SK-N-SH (cell line): ENCODE results near the gene SYNGR1. TPM values are rescaled to one million over a fixed set of nuclear protein-coding genes. Genes with fewer than 3 reads are reported as not detected.

ENCODE experiments used
- CTCF ChIA-PET: fragments of 300-600, 350-600 bp; formaldehyde crosslinking; extraction: SDS; loops from one replicate; lab custom pipeline; 2021; lab: Yijun Ruan, JAX
- POLR2A ChIA-PET: fragments of 350-600 bp; sonication (Branson Sonifier 250); formaldehyde crosslinking; extraction: SDS; loops from one replicate; lab custom pipeline; 2020; ENCODE audit warnings: antibody characterized with exemption, inconsistent platforms; lab: Yijun Ruan, JAX
- DNase-seq: peaks from one replicate; pipeline ENCODE4 v3.0.0; 2012
- H2AFZ ChIP-seq: fragments of 200-600 bp; sonication (generic); 2 replicates; pipeline ENCODE4 v1.8.1; 2016; ENCODE audit warnings: antibody characterized with exemption, mild to moderate bottlenecking, low read depth
- H3F3A ChIP-seq: fragments of 200-600 bp; sonication (generic); replicated peaks from 2 replicates; pipeline ENCODE3; 2016; ENCODE audit warnings: antibody characterized with exemption, mild to moderate bottlenecking; ENCODE audit not compliant: insufficient read depth
- H3K27ac ChIP-seq, 2 experiments: fragments of 200-500 bp in 1 of 2; fragments of 200-600 bp in 1 of 2; sonication (Bioruptor generic) in 1 of 2; sonication (generic), shearing (Covaris generic) in 1 of 2; 2 replicates each; pipeline versions ENCODE4 v1.5.1 to v1.6.1; 2014 to 2016; ENCODE audit warnings: low read depth in 2 of 2, inconsistent platforms in 1 of 2, low read length in 1 of 2, mild to moderate bottlenecking in 1 of 2, mixed read lengths in 1 of 2
- H3K27me3 ChIP-seq: fragments of 200-600 bp; sonication (generic), shearing (Covaris generic); 2 replicates; pipeline ENCODE4 v1.6.1; 2016; ENCODE audit warnings: mixed run types; ENCODE audit not compliant: insufficient read depth
- H3K36me3 ChIP-seq, 2 experiments: fragments of 200-500 bp in 1 of 2; fragments of 200-600 bp in 1 of 2; sonication (Bioruptor generic) in 1 of 2; sonication (generic) in 1 of 2; replicated peaks in 1 of 2; 2 replicates each; pipeline versions ENCODE3 to v1.5.1; 2014 to 2016; ENCODE audit warnings: low read length in 1 of 2, mild to moderate bottlenecking in 1 of 2; ENCODE audit not compliant: insufficient read depth in 2 of 2, control insufficient read depth in 1 of 2
- H3K4me1 ChIP-seq, 2 experiments: fragments of 200-500 bp in 1 of 2; fragments of 200-600 bp in 1 of 2; sonication (Bioruptor generic) in 1 of 2; sonication (generic), shearing (Covaris generic) in 1 of 2; 2 replicates each; pipeline versions ENCODE4 v1.5.1 to v1.6.1; 2014 to 2016; ENCODE audit warnings: low read depth in 1 of 2, low read length in 1 of 2, mixed run types in 1 of 2; ENCODE audit not compliant: insufficient read depth in 2 of 2, control insufficient read depth in 1 of 2
- H3K4me2 ChIP-seq: fragments of 200-600 bp; sonication (generic), shearing (Covaris generic); 2 replicates; pipeline ENCODE4 v1.6.1; 2017; ENCODE audit warnings: mixed run types
- H3K4me3 ChIP-seq, 2 experiments: fragments of 200-500 bp in 1 of 2; fragments of 200-600 bp in 1 of 2; sonication (Bioruptor generic) in 1 of 2; sonication (generic), shearing (Covaris generic) in 1 of 2; 2 replicates each; pipeline versions ENCODE4 v1.5.1 to v1.8.1; 2014 to 2016; ENCODE audit warnings: low read depth in 2 of 2, inconsistent platforms in 1 of 2, low read length in 1 of 2, mild to moderate bottlenecking in 1 of 2, mixed read lengths in 1 of 2, moderate library complexity in 1 of 2
- H3K79me2 ChIP-seq: fragments of 200-600 bp; sonication (generic); 2 replicates; pipeline ENCODE4 v1.8.1; 2017; ENCODE audit warnings: mild to moderate bottlenecking; ENCODE audit not compliant: insufficient read depth
- H3K9ac ChIP-seq: fragments of 200-600 bp; sonication (generic); 2 replicates; pipeline ENCODE4 v1.6.1; 2017; ENCODE audit warnings: mixed run types
- H3K9me2 ChIP-seq: fragments of 200-600 bp; sonication (generic); 2 replicates; pipeline ENCODE4 v1.6.1; 2017; ENCODE audit warnings: mixed run types
- H3K9me3 ChIP-seq: fragments of 200-600 bp; sonication (generic); 2 replicates; pipeline ENCODE4 v1.6.1; 2017; ENCODE audit warnings: mixed run types, mild to moderate bottlenecking, moderate library complexity
- H4K20me1 ChIP-seq: fragments of 200-600 bp; sonication (generic); 2 replicates; pipeline ENCODE4 v1.6.1; 2017; ENCODE audit warnings: mild to moderate bottlenecking, mixed run types; ENCODE audit not compliant: insufficient read depth
- ELF1 ChIP-seq: IDR thresholded peaks from 2 replicates; pipeline ENCODE4 v1.4.0; 2012
- EP300 ChIP-seq, 2 experiments: IDR thresholded peaks; 2 replicates each; pipeline versions ENCODE4 v1.4.0 to v1.6.1; 2012; ENCODE audit warnings: borderline replicate concordance in 1 of 2, low read depth in 1 of 2, low read length in 1 of 2
- FOXJ3 ChIP-seq: sonication (generic); formaldehyde crosslinking; IDR thresholded peaks from 2 replicates; pipeline ENCODE4 v1.5.1; 2020; ENCODE audit warnings: mild to moderate bottlenecking, missing genetic modification reagents
- GABPA ChIP-seq: IDR thresholded peaks from 2 replicates; pipeline ENCODE4 v1.4.0; 2012; ENCODE audit warnings: low read depth, mild to moderate bottlenecking
- RXRA ChIP-seq: IDR thresholded peaks from 2 replicates; pipeline ENCODE4 v1.4.0; 2012; ENCODE audit warnings: low read depth, mild to moderate bottlenecking, borderline replicate concordance
- YY1 ChIP-seq: IDR thresholded peaks from 2 replicates; pipeline ENCODE4 v1.4.0; 2012; ENCODE audit warnings: low read depth, mild to moderate bottlenecking
- WGBS: methylation state at CpG from one replicate; pipeline ENCODE4 v1.1.6; 2017; ENCODE audit warnings: low lambda C conversion rate; 5-methylcytosine and 5-hydroxymethylcytosine counted together
- polyA plus RNA-seq, 3 experiments: library from polyadenylated mRNA; depleted of rRNA; stranded (reverse); fragments of >200 nt; gene quantifications; 2 replicates each; pipeline ENCODE4 v1.2.3, GENCODE V29; 2012
- TF ChIP-seq, protein P1 (sequence below): fragments of 200-600 bp; sonication (generic); IDR thresholded peaks from 2 replicates; pipeline ENCODE4 v1.6.1; 2017; ENCODE audit warnings: antibody characterized with exemption, mild to moderate bottlenecking, moderate library complexity
- TF ChIP-seq, protein P2 (sequence below): fragments of 150-350 bp; IDR thresholded peaks from 2 replicates; pipeline ENCODE4 v1.6.1; 2016; ENCODE audit warnings: mild to moderate bottlenecking, low read depth, low read length
- TF ChIP-seq, protein P3 (sequence below): IDR thresholded peaks from 2 replicates; pipeline ENCODE4 v1.4.0; 2012; ENCODE audit warnings: low read depth, borderline replicate concordance

Gene SYNGR1
- polyA plus RNA-seq, 1 of the 3 experiments (the other 2 are of a cell fraction) = 18.7 TPM

DNA sequence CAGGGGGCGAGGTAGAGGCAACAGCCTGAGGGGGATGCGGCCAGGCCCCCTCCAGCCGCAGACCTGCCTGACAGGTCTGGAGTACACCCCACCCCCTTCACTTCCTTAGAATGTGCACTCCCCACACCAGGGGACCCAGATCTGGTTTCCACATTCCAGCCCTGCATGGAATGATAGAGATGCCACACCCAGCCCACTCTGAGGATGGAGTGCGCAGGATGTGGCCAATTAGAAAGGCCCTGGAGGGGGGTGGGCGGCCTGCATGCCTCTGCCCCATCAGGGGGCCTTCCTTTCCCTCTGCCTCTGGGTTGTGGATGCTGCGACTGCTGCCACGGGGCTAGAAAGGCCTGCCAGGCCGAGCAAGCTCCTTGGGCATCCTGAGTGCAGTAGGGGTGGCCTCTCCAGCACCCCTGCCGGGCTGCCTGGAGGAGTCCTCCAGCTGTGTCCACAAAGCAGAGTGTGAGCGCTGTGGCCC is 78.8 kb downstream of the SYNGR1 start:
- Histone ChIP-seq H4K20me1 (no peaks in the 10 kb centered on the region), H3K4me3 (no peak overlapping the region), H3K4me2 (no peak overlapping the region), H3K79me2 (no peaks in the 10 kb centered on the region), H3K27ac (no peak overlapping the region), H3K9me3 (no peaks in the 10 kb centered on the region), H3F3A (no peaks in the 10 kb centered on the region), H2AFZ (no peak overlapping the region), H3K9me2 (no peaks in the 10 kb centered on the region), H3K9ac (no peak overlapping the region), H3K36me3 (peaks cover 0 to 9% of the 10 kb centered on the region in 2 experiments)
- POLR2A ChIA-PET = no interaction called here
- CTCF ChIA-PET = no interaction called here
- no peak for DNase-seq
- no peak for TF ChIP-seq ELF1
- TF ChIP-seq, all 33 proteins: peak for 0
- peaks cover 0 to 4% of the 10 kb centered on the region in 2 experiments; a peak in 2 of 4 replicates for H3K4me1 ChIP-seq
- WGBS = no CpG with 5 or more reads among the region's 10 CpGs
- H3K27me3 ChIP-seq = no peaks in the 10 kb centered on the region

DNA sequence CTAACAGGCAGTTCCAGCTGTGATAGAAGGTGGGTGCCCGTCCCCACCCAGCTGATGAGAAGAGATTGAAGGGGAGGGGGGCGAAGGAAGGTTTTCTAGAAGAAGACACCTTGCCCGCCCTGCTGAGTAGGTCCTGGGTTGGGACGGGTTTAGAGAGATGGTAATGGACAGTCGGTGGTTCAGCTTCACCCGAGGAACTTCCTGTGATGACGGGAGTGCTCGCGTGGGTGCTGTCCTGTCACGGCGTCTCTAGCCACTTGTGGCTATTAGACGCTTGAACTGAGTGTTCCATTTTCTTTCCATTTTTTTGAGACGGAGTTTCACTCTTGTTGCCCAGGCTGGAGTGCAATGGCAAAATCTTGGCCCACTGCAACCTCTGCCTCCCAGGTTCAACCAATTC is 79.4 kb downstream of the SYNGR1 start:
- TF ChIP-seq GABPA (no peak), FOXJ3 (CRISPR knock-in tag) (no peak), RXRA (no peak), EP300 (IDR thresholded peaks at IDR 0.05; ENCODE audit: borderline replicate concordance in 1 of 2, low read depth in 1 of 2, low read length in 1 of 2) (no peak), YY1 (no peak)
- TF ChIP-seq, protein P1, sequence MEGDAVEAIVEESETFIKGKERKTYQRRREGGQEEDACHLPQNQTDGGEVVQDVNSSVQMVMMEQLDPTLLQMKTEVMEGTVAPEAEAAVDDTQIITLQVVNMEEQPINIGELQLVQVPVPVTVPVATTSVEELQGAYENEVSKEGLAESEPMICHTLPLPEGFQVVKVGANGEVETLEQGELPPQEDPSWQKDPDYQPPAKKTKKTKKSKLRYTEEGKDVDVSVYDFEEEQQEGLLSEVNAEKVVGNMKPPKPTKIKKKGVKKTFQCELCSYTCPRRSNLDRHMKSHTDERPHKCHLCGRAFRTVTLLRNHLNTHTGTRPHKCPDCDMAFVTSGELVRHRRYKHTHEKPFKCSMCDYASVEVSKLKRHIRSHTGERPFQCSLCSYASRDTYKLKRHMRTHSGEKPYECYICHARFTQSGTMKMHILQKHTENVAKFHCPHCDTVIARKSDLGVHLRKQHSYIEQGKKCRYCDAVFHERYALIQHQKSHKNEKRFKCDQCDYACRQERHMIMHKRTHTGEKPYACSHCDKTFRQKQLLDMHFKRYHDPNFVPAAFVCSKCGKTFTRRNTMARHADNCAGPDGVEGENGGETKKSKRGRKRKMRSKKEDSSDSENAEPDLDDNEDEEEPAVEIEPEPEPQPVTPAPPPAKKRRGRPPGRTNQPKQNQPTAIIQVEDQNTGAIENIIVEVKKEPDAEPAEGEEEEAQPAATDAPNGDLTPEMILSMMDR = no peak
- TF ChIP-seq, protein P2, sequence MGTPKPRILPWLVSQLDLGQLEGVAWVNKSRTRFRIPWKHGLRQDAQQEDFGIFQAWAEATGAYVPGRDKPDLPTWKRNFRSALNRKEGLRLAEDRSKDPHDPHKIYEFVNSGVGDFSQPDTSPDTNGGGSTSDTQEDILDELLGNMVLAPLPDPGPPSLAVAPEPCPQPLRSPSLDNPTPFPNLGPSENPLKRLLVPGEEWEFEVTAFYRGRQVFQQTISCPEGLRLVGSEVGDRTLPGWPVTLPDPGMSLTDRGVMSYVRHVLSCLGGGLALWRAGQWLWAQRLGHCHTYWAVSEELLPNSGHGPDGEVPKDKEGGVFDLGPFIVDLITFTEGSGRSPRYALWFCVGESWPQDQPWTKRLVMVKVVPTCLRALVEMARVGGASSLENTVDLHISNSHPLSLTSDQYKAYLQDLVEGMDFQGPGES = no peak
- TF ChIP-seq, protein P3, sequence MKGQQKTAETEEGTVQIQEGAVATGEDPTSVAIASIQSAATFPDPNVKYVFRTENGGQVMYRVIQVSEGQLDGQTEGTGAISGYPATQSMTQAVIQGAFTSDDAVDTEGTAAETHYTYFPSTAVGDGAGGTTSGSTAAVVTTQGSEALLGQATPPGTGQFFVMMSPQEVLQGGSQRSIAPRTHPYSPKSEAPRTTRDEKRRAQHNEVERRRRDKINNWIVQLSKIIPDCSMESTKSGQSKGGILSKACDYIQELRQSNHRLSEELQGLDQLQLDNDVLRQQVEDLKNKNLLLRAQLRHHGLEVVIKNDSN = no peak
- POLR2A ChIA-PET = no interaction called here
- no peak overlapping the region for H3K4me3 ChIP-seq
- no peak overlapping the region for H3K4me2 ChIP-seq
- H3K9me3 ChIP-seq = no peaks in the 10 kb centered on the region
- CTCF ChIA-PET = no interaction called here
- peaks cover 0 to 4% of the 10 kb centered on the region in 2 experiments; a peak in 2 of 4 replicates for H3K4me1 ChIP-seq
- no peak overlapping the region for H3K27ac ChIP-seq
- no peaks in the 10 kb centered on the region for H3K9me2 ChIP-seq
- DNase-seq = no peak
- no peak overlapping the region for H3K9ac ChIP-seq
- H4K20me1 ChIP-seq = no peaks in the 10 kb centered on the region
- no peaks in the 10 kb centered on the region for H3K27me3 ChIP-seq
- WGBS = 83% methylated on average over 2 of the region's 13 CpGs
- H3K79me2 ChIP-seq = no peaks in the 10 kb centered on the region
- H3F3A ChIP-seq = no peaks in the 10 kb centered on the region
- peaks cover 0 to 9% of the 10 kb centered on the region in 2 experiments for H3K36me3 ChIP-seq
- H2AFZ ChIP-seq = no peak overlapping the region
